HCT116 (cell line): ENCODE data around the gene EP400. TPM values are rescaled to one million over a fixed set of nuclear protein-coding genes. Genes with fewer than 3 reads are reported as not detected.

Experiments
- ATAC-seq: fragments of 200-7000 bp; cut with Tn5 transposase; 2 replicates; pipeline ENCODE4 v1.9.1; 2020; ENCODE audit warnings: mild to moderate bottlenecking, moderate library complexity
- BruUV-seq: library from RNA; stranded (reverse); fragments of 400-500 nt; replicated peaks from 2 replicates; lab custom pipeline; 2021; lab: Mats Ljungman, UMichigan
- CTCF ChIA-PET: fragments of 300-600 bp; sonication (Branson Sonifier 250); formaldehyde crosslinking; loops from one replicate; lab custom pipeline; 2021; ENCODE audit warnings: antibody characterized with exemption; lab: Charles Lee
- POLR2A ChIA-PET: fragments of 300-600, 350-600 bp; sonication (Branson Sonifier 250); formaldehyde crosslinking; loops from one replicate; lab custom pipeline; 2021; ENCODE audit warnings: antibody characterized with exemption; lab: Charles Lee
- RAD21 ChIA-PET, 2 experiments: fragments of 300-600 bp; sonication (Branson Sonifier 250); formaldehyde crosslinking; loops; one replicate each; lab custom pipeline; 2023; ENCODE audit warnings: low total read pairs in 2 of 2; ENCODE audit not compliant: uncharacterized antibody in 2 of 2, unreplicated experiment in 2 of 2, low non-redundant PET in 1 of 2; lab: Charles Lee
- DNase-seq: peaks from one replicate; pipeline ENCODE4 v3.0.0-alpha.2; 2010; ENCODE audit warnings: low read depth, low spot score
- H2AFZ ChIP-seq: fragments of 200-600 bp; shearing (Covaris generic), sonication (generic); 2 replicates; pipeline ENCODE4 v1.6.1; 2017; ENCODE audit warnings: low read depth, mixed run types, mixed read lengths, antibody characterized with exemption, low read length; ENCODE audit not compliant: poor library complexity, severe bottlenecking
- H3K27ac ChIP-seq: 2 replicates; pipeline ENCODE4 v1.5.1; 2012; ENCODE audit warnings: low read depth, low read length
- H3K27me3 ChIP-seq: fragments of 200-600 bp; sonication (generic); 2 replicates; pipeline ENCODE4 v1.6.1; 2016; ENCODE audit warnings: mixed run types, low read length, mixed read lengths; ENCODE audit not compliant: insufficient read depth
- H3K36me3 ChIP-seq, 2 experiments: fragments of 200-500 bp in 1 of 2; fragments of 200-600 bp in 1 of 2; sonication (Bioruptor generic) in 1 of 2; sonication (generic) in 1 of 2; 2 replicates each; pipeline versions ENCODE4 v1.5.1 to v1.6.1; 2014 to 2016; ENCODE audit warnings: low read length in 2 of 2, inconsistent platforms in 1 of 2, mixed read lengths in 1 of 2, mixed run types in 1 of 2; ENCODE audit not compliant: insufficient read depth in 2 of 2, control insufficient read depth in 1 of 2
- H3K4me1 ChIP-seq, 2 experiments: fragments of 200-600 bp in 1 of 2; sonication (generic) in 1 of 2; 2 replicates each; pipeline versions ENCODE4 v1.5.1 to v1.6.1; 2012 to 2017; ENCODE audit warnings: low read length in 2 of 2, inconsistent platforms in 1 of 2, mild to moderate bottlenecking in 1 of 2, mixed read lengths in 1 of 2, mixed run types in 1 of 2, moderate library complexity in 1 of 2; ENCODE audit not compliant: insufficient read depth in 2 of 2, control insufficient read depth in 1 of 2
- H3K4me2 ChIP-seq: fragments of 200-600 bp; sonication (generic); 2 replicates; pipeline ENCODE4 v1.6.1; 2017; ENCODE audit warnings: mixed run types, low read length, mixed read lengths
- H3K4me3 ChIP-seq, 2 experiments: fragments of 200-600 bp in 1 of 2; sonication (generic) in 1 of 2; replicated peaks in 1 of 2; 2 replicates each; pipeline ENCODE4 v1.5.1; 2011 to 2016; ENCODE audit warnings: low read length in 2 of 2, control low read depth in 1 of 2, low read depth in 1 of 2, mild to moderate bottlenecking in 1 of 2, mixed read lengths in 1 of 2, mixed run types in 1 of 2
- H3K79me2 ChIP-seq: fragments of 200-600 bp; sonication (generic); 2 replicates; pipeline ENCODE4 v1.6.1; 2017; ENCODE audit warnings: mild to moderate bottlenecking, mixed run types, low read length, moderate library complexity, mixed read lengths; ENCODE audit not compliant: insufficient read depth
- H3K9ac ChIP-seq: fragments of 200-600 bp; sonication (generic); 2 replicates; pipeline ENCODE4 v1.6.1; 2016; ENCODE audit warnings: low read length, mixed read lengths
- H3K9me2 ChIP-seq: fragments of 200-600 bp; sonication (generic), shearing (Covaris generic); 2 replicates; pipeline ENCODE4 v1.6.1; 2017; ENCODE audit warnings: mixed run types, mild to moderate bottlenecking, moderate library complexity; ENCODE audit not compliant: insufficient read depth
- H3K9me3 ChIP-seq, 2 experiments: fragments of 200-500 bp in 1 of 2; fragments of 200-600 bp in 1 of 2; sonication (Bioruptor generic) in 1 of 2; sonication (generic) in 1 of 2; 2 replicates each; pipeline ENCODE4 v1.6.1; 2014 to 2017; ENCODE audit warnings: low read length in 2 of 2, mixed read lengths in 2 of 2, inconsistent platforms in 1 of 2, low read depth in 1 of 2, mild to moderate bottlenecking in 1 of 2, mixed run types in 1 of 2, moderate library complexity in 1 of 2; ENCODE audit not compliant: control insufficient read depth in 1 of 2, insufficient read depth in 1 of 2
- H4K20me1 ChIP-seq: fragments of 200-600 bp; sonication (generic), shearing (Covaris generic); 2 replicates; pipeline ENCODE4 v1.6.1; 2017; ENCODE audit warnings: mixed run types, mild to moderate bottlenecking, moderate library complexity; ENCODE audit not compliant: insufficient read depth
- ATF3 ChIP-seq: IDR thresholded peaks from 2 replicates; pipeline ENCODE4 v1.6.1; 2012
- CBX3 ChIP-seq: IDR thresholded peaks from 2 replicates; pipeline ENCODE4 v1.6.1; 2012; ENCODE audit warnings: low read depth
- CTCF ChIP-seq, 3 experiments: fragments of 200-600 bp in 1 of 3; sonication (generic) in 1 of 3; IDR thresholded peaks in 2 of 3; conservative IDR thresholded peaks in 1 of 3; 2 replicates each; pipeline ENCODE4 v1.5.1; 2012 to 2017; ENCODE audit warnings: low read depth in 2 of 3, low read length in 2 of 3, antibody characterized with exemption in 1 of 3, borderline replicate concordance in 1 of 3, control low read depth in 1 of 3, mild to moderate bottlenecking in 1 of 3, mixed read lengths in 1 of 3, mixed run types in 1 of 3, moderate library complexity in 1 of 3; ENCODE audit not compliant: insufficient read depth in 1 of 3
- EGR1 ChIP-seq: IDR thresholded peaks from 2 replicates; pipeline ENCODE4 v1.6.1; 2012; ENCODE audit warnings: low read depth
- ELF1 ChIP-seq: IDR thresholded peaks from 2 replicates; pipeline ENCODE4 v1.6.1; 2012; ENCODE audit warnings: low read depth, borderline replicate concordance
- EZH2phosphoT487 ChIP-seq: fragments of 200-600 bp; IDR thresholded peaks from 2 replicates; pipeline ENCODE4 v1.6.1; 2018; ENCODE audit warnings: antibody characterized with exemption, borderline replicate concordance
- FOSL1 ChIP-seq: IDR thresholded peaks from 2 replicates; pipeline ENCODE4 v1.6.1; 2012; ENCODE audit warnings: low read depth
- MAX ChIP-seq: IDR thresholded peaks from 2 replicates; pipeline ENCODE4 v1.6.1; 2012
- POLR2A ChIP-seq: IDR thresholded peaks from 2 replicates; pipeline ENCODE4 v1.7.0; 2011; ENCODE audit warnings: borderline replicate concordance; ENCODE audit not compliant: insufficient read depth, insufficient read length; ENCODE audit errors: extremely low read depth
- POLR2AphosphoS5 ChIP-seq: IDR thresholded peaks from 2 replicates; pipeline ENCODE4 v1.6.1; 2011; ENCODE audit warnings: mild to moderate bottlenecking, low read depth, low read length, moderate library complexity
- RAD21 ChIP-seq: IDR thresholded peaks from 2 replicates; pipeline ENCODE4 v1.6.1; 2012; ENCODE audit warnings: low read depth, mild to moderate bottlenecking
- SIN3A ChIP-seq: IDR thresholded peaks from 2 replicates; pipeline ENCODE4 v1.6.1; 2012; ENCODE audit warnings: low read depth
- SP1 ChIP-seq: IDR thresholded peaks from 2 replicates; pipeline ENCODE4 v1.6.1; 2012; ENCODE audit warnings: low read depth
- SRF ChIP-seq: IDR thresholded peaks from 2 replicates; pipeline ENCODE4 v1.6.1; 2012; ENCODE audit warnings: low read depth
- TCF7L2 ChIP-seq: IDR thresholded peaks from 2 replicates; pipeline ENCODE4 v1.7.0; 2011; ENCODE audit warnings: borderline replicate concordance, inconsistent platforms; ENCODE audit not compliant: insufficient read depth, insufficient read length; ENCODE audit errors: extremely low read depth
- YY1 ChIP-seq: IDR thresholded peaks from 2 replicates; pipeline ENCODE4 v1.6.1; 2011; ENCODE audit warnings: low read length, low read depth, moderate library complexity, mild to moderate bottlenecking; ENCODE audit not compliant: insufficient replicate concordance; ENCODE audit errors: extremely low read depth
- ZBTB33 ChIP-seq: IDR thresholded peaks from 2 replicates; pipeline ENCODE4 v1.6.1; 2011; ENCODE audit warnings: mild to moderate bottlenecking, low read length, moderate library complexity; ENCODE audit not compliant: insufficient replicate concordance; ENCODE audit errors: extremely low read depth
- intact Hi-C: fragments of 100-400 bp; cut with micrococcal nuclease; formaldehyde crosslinking; loops from 2 replicates; pipeline ENCODE4 v1.10.0; 2022
- total RNA-seq: library from RNA; stranded (reverse); gene quantifications from one replicate; pipeline ENCODE4 v1.2.1, GENCODE V29; 2021; ENCODE audit not compliant: unreplicated experiment

Gene EP400
- total RNA-seq, 1 experiment from 2014 or later, result 54.5 TPM

- RAD21 ChIA-PET, result no interaction called here
- Histone ChIP-seq H3K9me2 (no peaks in the 10 kb centered on the region), H3K4me3 (no peak overlapping the region), H4K20me1 (no peaks in the 10 kb centered on the region), H3K27ac (no peak overlapping the region), H3K9ac (no peak overlapping the region), H3K4me2 (no peak overlapping the region), H3K36me3 (peaks cover 38 to 41% of the 10 kb centered on the region in 2 experiments; a peak in 3 of 4 replicates), H3K9me3 (no peaks in the 10 kb centered on the region), H3K4me1 (no peaks in the 10 kb centered on the region), H2AFZ (no peak overlapping the region), H3K79me2 (no peaks in the 10 kb centered on the region), H3K27me3 (no peaks in the 10 kb centered on the region)
- POLR2A ChIA-PET, result no interaction called here
- BruUV-seq, result no TSS peak
- no peak for TF ChIP-seq ATF3
- no peak for TF ChIP-seq FOSL1
- TF ChIP-seq ELF1, result no peak
- TF ChIP-seq YY1, result no peak
- no peak for TF ChIP-seq POLR2A
- TF ChIP-seq SP1, result no peak
- no peak for TF ChIP-seq CBX3
- no peak for TF ChIP-seq ZBTB33
- TF ChIP-seq CTCF (IDR thresholded peaks at IDR 0.05 in 2 of 3, conservative IDR thresholded peaks at IDR 0.05 in 1 of 3; ENCODE audit: borderline replicate concordance in 1 of 3, insufficient read depth in 1 of 3, low read depth in 2 of 3, low read length in 2 of 3), result no peak
- no peak for TF ChIP-seq POLR2AphosphoS5
- TF ChIP-seq RAD21, result no peak
- TF ChIP-seq TCF7L2, result no peak
- no peak for TF ChIP-seq SRF
- TF ChIP-seq MAX, result no peak
- TF ChIP-seq EZH2phosphoT487, result no peak
- no peak for TF ChIP-seq EGR1
- no peak for TF ChIP-seq SIN3A
- DNase-seq (no peak), ATAC-seq (no peak)
- intact Hi-C loops, result no loop called here
- CTCF ChIA-PET, result no interaction called here
Observed at GRCh38 chr12:132021031-132021871, 71.5 kb downstream of the EP400 start.
